ENCODE data around the gene PTPRT.

PTPRT gene

GRCh38 chr20:43096126-43096930 lies 93.4 kb downstream of the PTPRT start:
- no peak for DNase-seq

DNA sequence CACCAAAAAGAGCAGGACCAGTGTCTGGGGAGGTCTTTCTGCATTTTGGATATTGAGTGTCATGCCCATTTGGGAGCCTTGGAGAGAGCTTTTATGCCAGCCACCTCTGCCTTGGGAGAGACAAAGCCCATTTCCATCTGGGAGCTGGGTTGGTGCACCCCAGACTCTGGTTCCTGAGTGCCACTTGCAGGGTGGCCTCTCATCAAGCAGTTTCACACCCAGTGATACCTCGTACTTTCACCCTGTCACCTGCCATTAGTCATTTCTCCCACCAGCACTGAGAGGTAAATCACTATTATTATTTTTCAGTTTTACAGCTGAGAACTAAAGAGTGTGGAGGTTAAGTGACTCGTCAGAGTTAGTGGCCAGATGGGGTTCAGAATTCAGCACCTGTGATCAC lies 94.7 kb downstream of the PTPRT start:
- DNase-seq, result no peak

DNA sequence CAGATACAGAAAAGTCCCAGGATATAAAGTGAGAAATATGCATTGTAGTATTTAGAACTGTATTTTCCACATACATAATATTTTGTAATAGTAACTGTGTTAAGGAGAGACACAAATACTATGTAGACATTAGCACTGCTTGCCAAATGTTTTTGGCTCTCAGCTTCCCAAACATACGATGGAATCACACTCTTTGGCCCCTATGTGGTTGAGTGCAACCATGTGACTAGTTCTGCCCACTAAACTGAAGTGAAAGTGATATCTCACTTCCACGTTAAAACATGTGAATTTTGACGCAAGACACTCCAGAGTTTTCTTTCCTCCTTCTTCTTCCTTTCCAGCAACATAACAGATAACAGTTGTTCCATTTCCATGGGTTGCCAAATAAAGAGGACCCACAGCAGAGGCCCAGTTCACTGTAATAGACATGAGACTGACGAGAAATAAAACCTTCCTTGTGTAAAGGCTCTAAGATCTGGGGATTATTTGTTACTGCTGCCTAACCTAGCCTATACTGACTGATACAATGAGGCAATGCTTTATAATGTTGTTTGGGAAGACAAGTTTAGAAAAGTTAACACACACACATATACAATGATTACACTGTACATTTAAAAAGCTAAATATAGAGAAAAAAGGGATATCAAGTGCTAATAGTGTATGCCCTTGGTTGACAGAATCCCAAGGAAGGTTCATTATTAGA lies 97.2 kb downstream of the PTPRT start:
- no peak for DNase-seq

- no peak for DNase-seq
Observed at GRCh38 chr20:43068482-43068881, 121.2 kb downstream of the PTPRT start.

- no peak for DNase-seq
Observed at GRCh38 chr20:43066125-43066524, 123.6 kb downstream of the PTPRT start.

DNA sequence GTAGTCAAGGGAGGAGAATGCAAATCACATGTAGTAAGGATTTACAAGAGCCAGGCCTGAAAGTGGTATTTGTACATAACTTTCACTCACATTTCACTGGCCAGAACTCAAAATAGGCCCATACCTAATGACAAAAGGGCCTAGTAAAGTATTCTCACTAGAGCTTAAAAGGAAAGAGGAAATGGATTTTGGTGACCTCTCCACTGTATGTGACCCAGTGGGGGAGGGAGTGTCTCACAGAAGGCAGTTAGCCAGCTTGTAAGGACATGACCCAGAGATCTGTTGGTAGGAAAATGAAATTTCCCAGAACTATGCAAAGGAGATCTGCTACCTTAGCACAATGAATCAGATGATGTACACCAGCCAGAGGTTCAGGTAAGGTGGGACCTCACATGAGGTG lies 124.4 kb downstream of the PTPRT start:
- DNase-seq, result no peak

DNA sequence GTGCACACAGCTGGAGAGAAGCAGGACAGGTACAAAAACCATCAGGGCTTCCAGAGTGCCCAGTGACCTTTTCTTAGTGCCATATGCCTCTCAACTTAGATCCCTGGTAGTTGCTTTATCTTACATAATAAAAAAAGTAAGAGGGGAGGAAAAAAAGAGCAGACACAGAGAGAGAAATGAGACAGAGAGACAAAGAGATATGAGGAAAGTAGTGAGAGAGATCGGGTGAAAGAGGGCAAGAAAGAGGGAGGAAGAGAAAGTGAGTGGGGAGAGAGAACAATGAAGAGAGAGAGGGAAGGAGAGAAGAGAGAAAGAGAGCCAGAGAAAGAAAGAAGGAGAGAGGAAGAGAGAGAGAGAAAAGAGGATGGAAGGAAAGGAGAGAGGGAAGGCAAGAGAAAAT lies 131.6 kb downstream of the PTPRT start:
- DNase-seq, result no peak

DNA sequence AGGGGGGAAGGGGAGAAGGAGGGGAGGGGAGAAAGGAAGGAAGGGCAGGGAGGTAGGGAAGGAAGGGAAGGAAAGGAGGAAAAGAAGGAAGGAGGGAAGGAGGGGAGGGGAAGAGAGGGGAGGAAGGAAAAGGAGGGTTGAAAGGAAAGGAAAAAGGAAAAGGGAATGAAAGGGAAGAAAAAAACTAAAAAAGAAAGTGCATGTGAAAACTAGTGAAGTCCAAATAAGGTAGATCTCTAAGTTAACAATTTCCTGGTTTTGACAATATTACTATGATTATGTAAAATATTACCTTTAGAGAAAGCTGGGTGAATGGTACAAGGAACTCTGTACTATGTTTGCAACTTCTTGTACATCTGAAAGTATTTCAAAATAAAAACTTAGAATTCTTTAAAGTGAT lies 132.4 kb downstream of the PTPRT start:
- no peak for DNase-seq

DNA sequence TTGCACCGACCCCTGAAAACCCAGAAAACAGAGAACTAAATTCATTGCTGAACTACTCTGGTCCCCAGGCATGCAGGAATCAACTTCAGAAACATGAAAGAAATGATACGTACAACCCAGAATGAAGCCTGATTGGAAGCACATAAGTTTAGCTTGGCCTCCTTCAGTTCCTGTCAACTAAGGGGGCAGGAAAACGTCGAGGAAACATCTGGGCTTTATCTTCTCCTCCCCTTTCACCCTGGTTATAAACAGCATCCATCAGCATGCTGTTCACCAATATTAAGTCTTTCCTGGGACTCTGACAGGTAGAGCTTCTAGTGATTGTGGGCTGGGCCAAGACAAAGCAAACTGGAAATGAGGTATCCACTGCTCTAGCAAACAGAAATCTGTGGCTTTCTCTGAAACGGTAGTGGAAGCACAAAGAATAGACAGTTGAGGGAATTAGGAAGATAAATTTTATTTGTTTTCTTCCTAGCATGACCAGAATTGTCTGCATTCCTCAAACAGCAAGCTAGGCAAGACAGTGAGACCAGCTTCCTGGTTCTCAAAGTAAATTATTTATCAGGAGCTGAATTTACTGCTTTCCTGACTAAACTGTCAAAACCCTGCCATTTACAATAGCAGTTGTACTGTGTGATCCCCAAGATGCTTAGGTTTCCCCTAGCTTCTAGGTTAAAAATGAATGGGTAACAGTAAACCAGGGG lies 134.4 kb downstream of the PTPRT start:
- no peak for DNase-seq

- DNase-seq, result no peak
Observed at GRCh38 chr20:43052532-43052931, 137.2 kb downstream of the PTPRT start.

- no peak for DNase-seq
Observed at GRCh38 chr20:43046966-43047365, 142.7 kb downstream of the PTPRT start.

DNA sequence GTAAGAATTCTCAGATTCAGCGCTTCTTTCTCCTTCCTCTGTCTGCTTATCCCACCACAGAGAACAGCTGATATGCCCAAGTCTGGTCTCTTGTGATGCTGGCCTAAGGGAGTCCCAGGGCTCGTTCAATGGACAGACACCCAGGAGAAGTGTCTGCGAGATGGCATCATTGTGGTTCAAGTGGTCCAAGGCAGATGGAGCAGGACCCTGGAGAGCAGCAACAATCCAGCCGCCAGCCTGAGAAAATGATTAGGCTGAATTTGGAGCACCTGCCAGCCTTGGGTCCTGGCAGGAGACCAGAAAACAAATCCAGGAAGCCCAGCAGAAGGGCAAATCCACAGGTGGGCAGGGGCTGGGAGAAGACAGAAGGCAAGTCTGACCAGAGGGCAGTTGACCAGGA lies 145.8 kb downstream of the PTPRT start:
- no peak for DNase-seq

- DNase-seq, result peak; percentile 2
Observed at GRCh38 chr20:43040427-43040826, 149.3 kb downstream of the PTPRT start.

GRCh38 chr20:43037605-43038309 lies 151.9 kb downstream of the PTPRT start:
- DNase-seq, result no peak

DNA sequence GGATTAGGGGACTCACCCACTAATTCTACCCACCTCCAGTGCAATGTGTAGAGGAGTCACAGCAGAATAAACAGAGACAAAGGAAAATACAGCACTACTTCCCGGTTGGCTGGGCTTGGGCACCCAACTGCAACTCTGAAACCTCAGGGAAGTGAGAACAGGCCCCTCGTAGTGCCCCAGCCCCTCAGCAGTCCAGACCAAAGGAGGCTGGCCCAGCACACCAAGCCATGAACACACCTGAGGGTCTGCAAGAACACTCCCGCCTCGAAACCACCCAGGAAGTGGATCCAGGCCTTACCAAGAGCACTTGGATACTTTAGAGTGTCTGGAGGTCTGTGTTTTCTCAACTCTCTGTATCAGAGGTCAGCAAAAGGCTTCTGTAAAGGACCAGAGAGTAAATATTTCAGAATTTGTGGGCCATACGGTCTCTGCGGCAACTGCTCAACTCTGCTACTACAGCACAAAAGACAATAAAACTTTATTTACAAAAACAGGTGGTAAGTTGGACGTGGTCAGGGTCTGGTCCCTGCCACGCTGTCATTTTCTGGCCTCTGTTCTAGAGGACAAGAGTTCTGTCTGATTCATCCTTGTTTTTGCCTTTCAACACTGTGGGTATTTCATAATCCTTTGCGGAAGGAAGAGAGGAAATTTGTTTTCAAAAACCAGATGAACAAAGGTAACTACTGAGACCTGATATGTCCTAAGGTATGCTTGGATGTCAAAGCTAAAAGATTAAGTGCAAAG lies 154.6 kb downstream of the PTPRT start:
- no peak for DNase-seq

GRCh38 chr20:43032459-43032858 lies 157.2 kb downstream of the PTPRT start:
- no peak for DNase-seq

GRCh38 chr20:43029176-43029575 lies 160.5 kb downstream of the PTPRT start:
- DNase-seq, result no peak

DNA sequence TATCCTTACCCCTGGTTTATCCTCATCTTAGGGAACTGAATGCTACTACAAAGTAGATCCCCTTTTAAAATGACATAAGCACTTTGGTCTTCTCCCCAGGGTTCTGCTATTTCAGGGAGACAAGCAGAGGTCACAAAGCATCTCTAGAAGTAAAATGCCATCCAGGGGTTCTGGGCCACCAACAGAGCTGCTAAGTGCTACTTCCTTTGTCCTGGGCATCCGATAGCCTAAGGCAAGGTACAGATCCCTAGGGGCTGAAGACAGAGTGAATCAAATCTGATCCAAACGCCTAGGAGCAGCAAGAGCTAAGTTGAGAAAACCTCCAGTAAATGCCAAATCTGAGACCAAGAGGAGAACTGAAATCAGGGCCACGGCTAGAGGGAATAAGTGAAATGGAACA lies 161.2 kb downstream of the PTPRT start:
- DNase-seq, result no peak

GRCh38 chr20:43023836-43024235 lies 165.9 kb downstream of the PTPRT start:
- DNase-seq, result no peak

GRCh38 chr20:43022568-43022967 lies 167.1 kb downstream of the PTPRT start:
- DNase-seq, result no peak

DNA sequence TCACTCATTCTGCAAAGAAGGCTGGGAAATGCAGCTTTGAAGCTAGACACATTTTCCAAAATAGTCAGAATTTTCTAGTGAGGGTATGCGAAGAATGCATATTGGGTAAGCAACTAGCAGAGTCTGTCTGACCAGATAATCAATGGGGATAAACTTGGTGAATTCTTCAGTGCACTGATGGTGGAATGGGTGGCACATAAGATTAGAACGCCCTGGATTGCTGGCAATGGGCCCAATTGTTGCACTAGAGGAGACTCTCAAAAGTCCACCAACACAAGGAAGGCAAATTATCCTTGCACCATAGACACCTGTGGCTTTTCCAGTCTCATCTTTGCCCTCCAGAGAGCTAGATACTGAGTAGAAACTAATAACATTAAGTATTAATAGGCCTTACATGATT lies 167.6 kb downstream of the PTPRT start:
- no peak for DNase-seq

GRCh38 chr20:43017241-43018030 lies 172.3 kb downstream of the PTPRT start:
- no peak for DNase-seq

All from activated CD4-positive, alpha-beta T cell treated with anti-CD3 and anti-CD28 coated beads for 48 hours (primary cell).